Measurements from ENCODE around the gene ZNF354B.

GRCh38 chr5:178895615-178896571 is 36.1 kb downstream of the ZNF354B start, which contains the start of gene ZFP2:
- no peak for TF ChIP-seq POLR2A (IDR thresholded peaks at IDR 0.05)
- TF ChIP-seq, protein P1, sequence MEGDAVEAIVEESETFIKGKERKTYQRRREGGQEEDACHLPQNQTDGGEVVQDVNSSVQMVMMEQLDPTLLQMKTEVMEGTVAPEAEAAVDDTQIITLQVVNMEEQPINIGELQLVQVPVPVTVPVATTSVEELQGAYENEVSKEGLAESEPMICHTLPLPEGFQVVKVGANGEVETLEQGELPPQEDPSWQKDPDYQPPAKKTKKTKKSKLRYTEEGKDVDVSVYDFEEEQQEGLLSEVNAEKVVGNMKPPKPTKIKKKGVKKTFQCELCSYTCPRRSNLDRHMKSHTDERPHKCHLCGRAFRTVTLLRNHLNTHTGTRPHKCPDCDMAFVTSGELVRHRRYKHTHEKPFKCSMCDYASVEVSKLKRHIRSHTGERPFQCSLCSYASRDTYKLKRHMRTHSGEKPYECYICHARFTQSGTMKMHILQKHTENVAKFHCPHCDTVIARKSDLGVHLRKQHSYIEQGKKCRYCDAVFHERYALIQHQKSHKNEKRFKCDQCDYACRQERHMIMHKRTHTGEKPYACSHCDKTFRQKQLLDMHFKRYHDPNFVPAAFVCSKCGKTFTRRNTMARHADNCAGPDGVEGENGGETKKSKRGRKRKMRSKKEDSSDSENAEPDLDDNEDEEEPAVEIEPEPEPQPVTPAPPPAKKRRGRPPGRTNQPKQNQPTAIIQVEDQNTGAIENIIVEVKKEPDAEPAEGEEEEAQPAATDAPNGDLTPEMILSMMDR (IDR thresholded peaks at IDR 0.05), result no peak

All from Peyer's patch (tissue), 4 donors.